ENCODE data around the gene MED12L.

- no peak for TF ChIP-seq CTCF (IDR thresholded peaks at IDR 0.05)
- no peak for TF ChIP-seq EP300 (IDR thresholded peaks at IDR 0.05)
Observed at GRCh38 chr3:151456065-151456464, 370.6 kb downstream of the MED12L start.
